ENCODE measurements around the gene JAM3.
A peak's percentile ranks its signal among the peaks of the same experiment; 100 is the strongest.

Gene JAM3

DNA sequence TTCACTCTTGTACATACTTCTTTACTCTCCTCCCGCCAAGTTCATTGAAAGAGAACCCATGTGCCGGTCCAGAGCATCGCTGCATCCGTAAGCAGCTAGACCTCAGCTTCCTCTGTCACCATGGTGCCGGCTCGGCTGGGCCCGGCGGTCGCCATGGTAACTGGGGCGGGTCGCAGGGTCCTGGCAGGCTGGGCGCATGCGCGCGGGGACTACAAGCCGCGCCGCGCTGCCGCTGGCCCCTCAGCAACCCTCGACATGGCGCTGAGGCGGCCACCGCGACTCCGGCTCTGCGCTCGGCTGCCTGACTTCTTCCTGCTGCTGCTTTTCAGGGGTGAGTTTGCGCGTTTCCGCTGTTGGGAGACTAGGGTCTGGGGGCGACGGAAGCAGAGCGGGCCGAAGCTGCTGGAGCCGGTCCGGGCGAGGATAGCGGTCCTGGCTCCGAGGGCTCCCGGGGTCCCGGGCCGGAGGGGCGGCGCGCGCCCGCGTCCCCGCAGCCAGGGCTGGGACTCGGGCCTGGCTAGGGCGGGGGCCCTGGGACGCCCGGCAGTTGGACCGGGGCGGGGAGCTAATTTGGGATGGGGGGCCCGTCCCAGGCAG is at the start of gene JAM3:
TSS of gene JAM3 (plus strand) at position 244 of the 597 bp plus-strand sequence. CDS start at position 256, 12 bp downstream.
- peak; percentile 96 to 97 for DNase-seq

DNA sequence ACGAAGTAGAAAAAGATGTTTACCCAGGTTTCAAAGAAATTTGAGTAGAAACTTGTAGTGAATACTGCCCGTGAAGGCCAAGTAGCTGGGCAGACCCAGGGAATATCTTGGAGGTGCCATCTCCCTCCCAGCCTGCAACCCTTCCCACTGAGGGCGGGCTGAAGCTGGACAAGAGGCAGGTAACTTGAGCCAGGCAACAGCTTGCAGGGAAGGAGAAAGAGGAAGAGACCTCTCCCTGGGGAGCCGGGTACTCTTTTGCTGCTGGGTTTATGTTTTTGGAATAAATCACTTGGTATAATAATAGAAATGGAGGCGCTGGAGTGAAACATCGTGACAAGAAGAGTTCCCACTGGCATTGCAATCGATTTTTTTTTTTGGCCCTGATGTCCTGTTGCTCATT is 49.4 kb upstream of the JAM3 start:
- DNase-seq, result no peak

DNA sequence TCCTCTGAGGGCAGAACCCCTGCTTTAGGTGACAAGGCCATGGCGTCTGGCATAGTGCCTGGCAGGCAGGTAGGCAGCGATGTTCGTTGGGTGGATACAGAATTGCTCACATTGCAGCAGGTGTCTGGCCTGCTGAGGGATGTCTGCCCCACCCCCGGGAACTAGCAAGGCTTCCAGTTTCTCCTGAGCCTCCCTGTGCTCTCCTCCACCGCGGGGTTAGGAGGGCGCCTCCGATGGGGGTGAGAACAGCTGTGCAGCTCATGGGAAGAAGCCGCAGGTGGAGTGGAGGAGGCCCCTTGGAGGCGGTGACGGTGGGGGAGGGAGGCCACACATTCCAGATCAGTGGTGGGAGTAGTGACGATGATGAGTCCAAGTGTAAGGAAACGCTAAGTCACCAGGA is 48.3 kb upstream of the JAM3 start:
- DNase-seq, result no peak

DNA sequence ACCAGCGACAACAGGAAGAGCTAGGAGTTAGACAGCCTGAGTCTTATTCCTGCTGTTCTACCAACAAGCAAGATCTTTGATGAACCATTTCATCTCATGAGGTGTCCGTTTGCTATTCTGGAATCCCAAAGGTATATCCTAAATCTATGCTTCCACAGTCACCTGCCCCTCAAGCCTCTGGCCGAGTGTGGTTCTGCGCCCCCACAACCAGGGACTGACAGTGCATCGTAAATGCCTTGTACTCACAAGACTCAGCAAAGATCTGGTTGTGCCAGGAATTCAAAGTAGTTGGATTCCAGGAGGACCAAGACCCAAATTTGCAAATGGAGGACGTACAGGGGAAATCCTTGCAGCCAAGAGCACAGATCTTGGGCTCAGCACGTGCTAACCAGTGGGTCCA is 47.5 kb upstream of the JAM3 start:
- DNase-seq, result no peak

DNA sequence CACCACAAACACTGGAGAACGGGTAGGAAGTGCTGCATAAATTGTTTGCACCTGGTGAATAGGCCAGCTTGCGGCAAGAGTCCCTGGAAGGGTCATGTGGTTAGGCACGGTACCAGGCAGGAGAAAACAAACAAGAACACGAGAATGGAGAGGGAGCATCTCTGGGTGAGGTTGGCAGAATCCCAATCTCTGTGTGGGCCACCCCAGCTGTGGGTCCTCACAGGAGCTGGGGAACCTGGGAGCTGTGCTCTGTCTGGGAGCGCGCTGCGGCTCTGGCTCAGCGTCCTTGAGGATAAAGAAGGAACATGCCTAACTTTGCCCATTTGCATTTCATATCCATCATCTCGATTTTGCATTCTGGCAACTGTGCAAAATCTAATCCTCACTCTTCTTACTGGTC is 46.1 kb upstream of the JAM3 start:
- no peak for DNase-seq

DNA sequence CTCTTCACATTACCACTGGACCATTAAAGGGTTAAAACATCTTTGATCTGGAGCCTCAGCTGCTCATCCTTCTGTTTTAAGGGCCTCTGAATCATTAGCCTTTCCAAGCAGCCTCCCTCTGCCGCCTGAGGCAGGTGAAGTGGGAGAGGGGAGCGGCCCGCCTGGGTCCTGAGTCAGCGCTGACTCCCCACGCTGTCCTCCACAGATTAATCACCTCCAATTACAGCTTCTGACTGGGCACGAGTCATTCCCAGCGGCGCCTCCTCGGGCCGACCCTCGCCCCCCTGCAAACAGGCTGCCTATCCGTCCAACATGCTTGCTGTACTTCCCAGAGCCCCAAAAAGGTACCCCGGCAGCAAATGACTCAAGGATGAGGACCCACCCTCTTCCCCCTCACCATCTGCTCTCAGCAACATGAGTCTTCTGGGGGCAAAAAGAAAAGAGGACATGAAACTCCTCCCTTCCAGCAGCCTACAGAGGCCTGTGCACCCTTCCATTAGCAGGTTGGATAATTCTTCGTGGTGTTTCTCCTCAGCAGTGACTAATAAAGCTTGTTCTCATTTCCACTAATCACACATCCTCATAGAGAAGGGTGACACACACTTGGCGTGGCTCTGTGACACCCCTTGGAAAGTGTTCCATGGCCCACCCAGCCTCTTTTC is 44.3 kb upstream of the JAM3 start:
- no peak for DNase-seq

DNA sequence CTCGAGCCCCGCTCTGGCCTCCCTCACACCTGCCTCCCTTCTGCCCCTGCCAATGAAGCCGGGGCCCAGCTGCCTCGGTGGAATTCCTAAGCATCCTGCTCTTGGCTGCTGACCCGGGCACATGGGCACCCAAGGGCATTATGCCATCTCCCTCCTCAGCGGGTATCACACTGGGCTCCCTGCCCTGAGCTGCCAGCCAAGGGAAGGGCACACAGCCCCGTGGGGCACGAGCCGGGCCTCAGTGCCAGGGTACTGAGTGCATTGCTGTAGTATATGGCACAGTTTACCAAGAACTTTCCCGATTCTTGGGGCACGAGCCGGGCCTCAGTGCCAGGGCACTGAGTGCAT is 43.8 kb upstream of the JAM3 start:
- no peak for DNase-seq

DNA sequence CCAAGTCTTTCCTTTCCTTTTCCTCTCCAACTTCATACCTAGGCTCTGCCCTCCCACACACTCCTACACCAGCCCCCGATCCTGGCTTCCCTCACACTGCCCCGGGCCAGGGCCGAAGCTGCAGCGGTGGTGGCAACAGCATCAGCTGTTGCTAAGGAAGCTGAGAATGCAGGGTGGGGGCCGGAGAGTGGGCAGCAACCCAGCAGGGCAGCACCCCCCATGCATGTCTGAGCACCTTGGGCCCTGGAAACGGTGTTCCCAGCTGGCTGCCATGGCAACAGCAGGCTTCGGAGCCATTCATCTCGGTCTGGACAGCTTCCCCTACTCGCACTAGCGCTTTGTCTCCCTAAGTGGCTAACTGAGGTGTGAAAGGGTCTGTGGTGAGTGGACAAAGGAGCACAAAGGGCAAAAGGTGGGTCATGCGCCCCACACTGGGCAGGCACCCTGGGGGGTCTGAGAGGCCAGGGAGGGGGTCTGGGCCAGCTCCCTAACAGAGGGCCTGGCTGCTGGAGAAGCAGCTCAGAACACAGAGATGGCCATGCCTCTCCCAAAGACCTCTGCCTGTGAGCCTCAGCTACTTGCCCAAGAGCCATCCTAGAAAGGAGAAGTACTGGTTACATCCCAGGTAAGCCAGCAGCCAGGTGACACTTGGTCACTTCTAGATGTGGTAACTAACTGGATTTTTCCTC is 42.1 kb upstream of the JAM3 start:
- no peak for DNase-seq

DNA sequence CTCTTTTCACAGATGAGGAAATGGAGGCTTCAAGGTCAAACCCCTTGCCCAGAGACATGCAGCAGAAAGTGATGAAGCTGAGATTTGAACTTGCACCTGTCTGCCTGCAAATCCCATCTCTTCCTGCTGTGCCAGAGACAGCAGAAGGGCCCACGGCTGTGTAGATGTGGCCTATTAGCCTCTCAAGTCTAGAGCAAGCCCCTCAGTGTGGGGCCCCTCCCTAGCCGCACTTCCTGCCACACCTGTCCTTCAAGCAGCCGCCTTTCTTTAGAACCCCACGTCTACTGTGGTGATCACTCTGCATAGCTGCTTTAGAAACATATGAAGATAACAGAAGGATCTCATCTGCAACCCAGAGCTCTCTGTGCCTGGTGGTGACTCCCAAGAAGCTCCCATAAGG is 41.2 kb upstream of the JAM3 start:
- peak; percentile 57 to 65 for DNase-seq

DNA sequence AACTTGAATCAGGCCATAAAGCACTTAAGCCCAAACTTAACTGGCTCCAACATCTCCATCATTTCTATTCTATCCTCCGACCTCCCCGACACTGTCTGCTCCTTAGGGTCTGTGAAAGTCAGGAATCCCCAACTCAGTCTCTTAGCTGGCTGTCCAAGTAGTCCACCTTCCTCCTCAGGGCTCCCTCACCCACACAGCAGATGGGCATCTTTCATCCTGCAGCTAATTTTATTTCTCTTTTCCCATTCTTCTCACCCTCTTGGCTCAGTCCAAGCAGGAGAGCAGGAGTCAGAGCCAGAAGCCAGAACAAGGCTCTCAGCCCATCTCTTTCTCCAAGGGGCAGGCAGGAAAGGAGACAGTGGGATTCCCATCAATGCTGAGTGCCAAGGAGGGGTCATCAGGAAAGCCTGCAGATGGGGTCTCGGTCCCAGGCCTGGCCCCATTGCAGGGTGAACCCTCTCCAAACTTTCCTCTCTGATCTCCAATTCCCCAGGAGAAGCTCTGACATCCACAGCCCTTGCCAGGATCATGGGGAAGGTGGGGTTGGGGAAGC is 40.4 kb upstream of the JAM3 start:
- no peak for DNase-seq

DNA sequence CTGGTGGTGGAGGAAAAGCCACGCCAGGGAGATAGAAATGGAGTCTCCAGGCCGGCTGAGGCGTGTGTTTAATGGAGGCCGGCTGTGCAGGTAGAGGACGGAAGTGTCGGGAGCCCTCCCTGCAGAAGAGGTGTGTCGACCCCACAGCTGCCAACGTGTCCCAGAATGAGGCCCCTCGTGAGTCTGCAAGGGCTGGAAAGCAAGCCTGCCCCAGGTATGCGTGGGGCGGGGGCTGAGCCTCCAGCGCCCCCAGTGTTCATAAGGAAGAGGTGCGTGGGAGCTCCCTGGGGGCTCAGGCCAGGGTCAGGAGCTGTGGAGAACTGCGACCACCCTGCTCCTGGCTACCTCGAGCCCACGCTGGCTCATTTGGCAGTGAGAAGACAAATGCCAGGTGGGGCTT is 38.0 kb upstream of the JAM3 start:
- no peak for DNase-seq

DNA sequence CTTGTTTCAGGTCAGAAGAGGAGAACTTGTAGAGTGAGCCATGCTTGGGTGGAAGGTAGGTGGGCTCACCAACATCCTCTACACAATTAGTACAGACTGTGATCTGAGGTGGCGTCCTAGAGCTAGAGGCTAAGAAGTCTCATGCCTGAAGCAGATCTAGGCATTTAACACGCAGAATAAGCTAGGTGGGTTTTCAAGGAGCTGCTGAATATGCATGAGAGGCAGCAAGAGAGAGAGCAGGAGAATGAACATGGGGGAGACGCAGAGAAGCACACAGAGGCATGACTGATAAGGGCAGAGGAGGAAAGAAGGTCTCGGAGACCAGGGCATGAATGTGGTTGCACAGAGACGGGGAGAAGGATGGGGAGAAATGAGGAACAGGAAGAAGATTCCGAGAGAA is 36.8 kb upstream of the JAM3 start:
- no peak for DNase-seq

DNA sequence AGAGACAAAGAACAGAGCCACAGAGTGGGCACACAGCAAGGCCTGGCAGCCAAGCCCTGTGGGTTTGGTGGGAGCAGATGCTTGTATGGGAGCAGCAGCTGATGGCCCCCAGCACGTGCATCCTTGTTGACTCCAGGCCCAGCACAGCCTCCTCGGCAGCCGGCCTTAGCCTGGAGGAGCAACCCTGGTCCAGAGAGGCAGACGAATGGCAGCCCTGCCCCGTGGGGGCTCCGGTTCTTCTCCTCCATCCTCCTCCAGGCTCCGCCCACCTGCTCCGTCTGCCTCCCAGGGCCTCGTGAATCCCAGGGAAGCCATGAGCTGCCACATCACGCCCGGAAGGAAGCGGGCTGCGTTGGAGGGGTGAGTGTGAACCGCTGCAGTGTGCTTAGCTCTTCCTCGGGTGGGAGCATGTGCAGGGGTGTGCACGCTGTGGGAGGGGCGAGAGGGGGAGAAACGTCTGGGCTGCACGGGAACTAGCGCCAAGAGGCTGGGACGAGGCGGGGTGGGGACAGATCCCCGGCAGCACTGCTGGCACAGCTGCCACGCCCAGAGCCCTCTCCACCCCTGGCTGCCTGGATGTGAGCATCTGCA is 36.3 kb upstream of the JAM3 start:
- peak in 1 of 2 donors; percentile 23 for DNase-seq

DNA sequence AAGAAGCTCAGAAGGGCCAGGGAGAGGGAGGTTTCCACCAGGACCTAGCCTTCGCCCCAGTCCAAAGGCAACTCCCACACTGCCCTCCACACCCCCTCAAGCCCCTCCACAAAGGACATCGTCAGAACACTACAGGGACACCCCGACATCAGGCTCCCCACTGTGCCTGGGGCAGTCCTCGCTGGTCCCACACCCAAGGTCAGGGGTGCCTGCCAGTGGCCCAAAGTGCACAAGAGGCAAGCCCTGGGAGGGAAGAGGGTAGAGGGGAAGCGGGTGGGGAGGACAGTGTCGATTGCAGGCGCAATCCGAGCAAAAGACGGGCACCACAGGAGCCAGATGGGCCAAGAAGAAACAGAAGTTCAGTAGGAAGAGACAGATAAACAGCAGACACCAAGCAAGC is 35.6 kb upstream of the JAM3 start:
- no peak for DNase-seq

DNA sequence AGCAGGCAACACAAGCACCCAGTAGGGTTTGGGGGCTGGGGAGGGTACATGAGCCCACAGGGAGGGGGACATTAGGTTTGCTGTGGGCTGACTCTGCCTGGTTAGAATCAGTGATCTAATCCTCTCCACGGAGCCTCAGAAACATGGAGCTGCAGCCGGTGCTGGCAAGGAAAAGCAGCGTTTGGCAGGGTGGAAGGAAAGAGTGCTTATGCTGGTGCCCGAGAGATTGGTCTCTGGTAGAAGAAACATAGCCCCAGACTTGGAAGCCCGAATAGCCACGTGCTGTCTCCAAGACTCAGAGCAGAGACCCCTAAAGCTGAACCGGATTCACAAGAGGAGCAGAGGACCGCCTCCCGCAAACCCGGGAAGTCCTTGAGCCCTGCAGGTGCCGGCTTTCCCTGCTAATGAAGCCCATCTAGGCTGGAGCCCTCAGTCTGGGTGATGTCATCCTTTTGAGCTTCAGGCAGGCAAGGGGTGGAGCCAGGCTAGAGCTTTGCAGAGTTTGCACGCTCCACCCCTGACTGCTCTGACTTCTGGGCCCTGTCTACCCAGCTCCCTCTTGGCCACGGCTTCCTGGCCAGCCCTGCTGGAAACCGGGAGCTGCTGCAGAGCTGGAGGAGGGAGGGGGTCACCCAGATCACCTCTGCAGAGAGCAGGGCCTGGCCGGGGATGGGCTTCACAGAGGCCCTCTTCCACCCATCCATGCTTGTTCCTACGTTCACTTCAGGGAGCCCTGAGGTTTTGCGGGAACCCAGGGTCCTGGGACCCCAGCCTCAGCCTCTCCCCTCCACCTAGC is 35.0 kb upstream of the JAM3 start:
- DNase-seq, result peak; percentile 39 to 65

DNA sequence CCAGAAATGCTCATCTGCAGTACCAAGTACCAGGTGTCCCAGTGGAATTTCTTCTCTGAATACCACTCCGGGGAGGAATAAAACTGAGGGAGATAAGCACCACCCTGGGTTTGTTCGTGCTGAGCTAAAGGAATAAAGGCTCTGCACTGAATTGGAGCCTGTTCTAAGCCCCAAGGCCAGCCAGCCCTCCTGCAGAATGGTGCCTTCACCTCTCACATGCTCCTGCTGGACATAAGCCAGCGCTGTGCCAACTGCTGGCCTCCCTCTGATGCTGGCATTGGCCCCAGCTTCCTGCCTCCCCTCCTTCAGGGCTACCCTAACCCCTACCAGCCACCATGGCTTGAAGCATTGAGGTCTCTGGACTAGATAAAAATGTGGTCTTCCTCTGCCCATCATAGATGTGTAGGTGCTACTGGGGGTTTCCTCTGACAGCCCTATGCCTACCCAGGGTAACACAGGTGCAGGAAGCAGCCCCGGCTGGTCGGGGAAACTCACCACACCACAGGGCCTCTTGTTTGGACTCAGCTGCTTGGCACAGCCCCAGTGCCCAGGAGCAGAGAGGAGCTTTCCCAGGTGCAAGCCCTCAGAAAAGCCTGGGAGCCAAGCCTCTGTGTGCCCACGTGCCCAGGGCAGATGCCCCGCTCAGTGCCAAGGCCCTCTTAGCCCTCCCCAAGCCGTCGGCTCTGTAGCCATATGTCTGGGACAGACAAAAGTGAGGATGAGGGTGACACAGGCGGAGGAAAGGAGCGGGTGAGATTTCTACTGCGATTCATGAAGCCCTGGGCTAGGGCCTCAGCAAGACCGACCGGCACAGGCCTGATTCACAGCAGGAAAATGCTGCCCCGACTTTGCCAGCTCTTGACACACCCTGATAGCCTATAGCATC is 34.1 kb upstream of the JAM3 start:
- peak in 1 of 2 donors; percentile 17 for DNase-seq

DNA sequence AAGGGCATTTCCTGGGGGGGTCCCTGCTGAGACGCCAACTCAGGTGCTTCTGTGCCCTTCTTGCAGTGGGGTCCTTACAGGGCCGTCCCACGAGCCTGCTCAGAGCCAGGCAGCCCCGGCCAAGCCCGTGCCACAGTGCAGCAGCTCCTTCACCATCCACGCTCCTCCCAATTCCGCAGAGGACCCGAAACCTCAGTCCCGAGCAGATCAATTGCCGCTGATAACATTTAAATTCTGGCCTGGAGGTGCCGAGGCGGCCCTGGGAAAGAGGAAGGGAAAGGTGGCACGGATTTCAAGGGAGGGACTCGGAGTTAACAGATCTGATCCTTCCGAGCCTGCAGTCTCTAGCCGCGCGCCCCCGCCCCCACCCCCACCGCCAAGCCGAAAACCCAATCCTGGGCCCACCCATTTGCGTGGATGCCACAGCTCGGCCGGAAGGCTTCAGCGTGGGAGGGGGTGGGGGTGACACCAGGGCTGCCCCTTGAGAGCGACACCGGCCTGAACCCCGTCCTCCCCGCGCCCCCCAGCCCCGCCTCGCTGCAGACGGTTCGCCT is 32.3 kb upstream of the JAM3 start:
- peak in 1 of 2 donors; percentile 28 for DNase-seq

DNA sequence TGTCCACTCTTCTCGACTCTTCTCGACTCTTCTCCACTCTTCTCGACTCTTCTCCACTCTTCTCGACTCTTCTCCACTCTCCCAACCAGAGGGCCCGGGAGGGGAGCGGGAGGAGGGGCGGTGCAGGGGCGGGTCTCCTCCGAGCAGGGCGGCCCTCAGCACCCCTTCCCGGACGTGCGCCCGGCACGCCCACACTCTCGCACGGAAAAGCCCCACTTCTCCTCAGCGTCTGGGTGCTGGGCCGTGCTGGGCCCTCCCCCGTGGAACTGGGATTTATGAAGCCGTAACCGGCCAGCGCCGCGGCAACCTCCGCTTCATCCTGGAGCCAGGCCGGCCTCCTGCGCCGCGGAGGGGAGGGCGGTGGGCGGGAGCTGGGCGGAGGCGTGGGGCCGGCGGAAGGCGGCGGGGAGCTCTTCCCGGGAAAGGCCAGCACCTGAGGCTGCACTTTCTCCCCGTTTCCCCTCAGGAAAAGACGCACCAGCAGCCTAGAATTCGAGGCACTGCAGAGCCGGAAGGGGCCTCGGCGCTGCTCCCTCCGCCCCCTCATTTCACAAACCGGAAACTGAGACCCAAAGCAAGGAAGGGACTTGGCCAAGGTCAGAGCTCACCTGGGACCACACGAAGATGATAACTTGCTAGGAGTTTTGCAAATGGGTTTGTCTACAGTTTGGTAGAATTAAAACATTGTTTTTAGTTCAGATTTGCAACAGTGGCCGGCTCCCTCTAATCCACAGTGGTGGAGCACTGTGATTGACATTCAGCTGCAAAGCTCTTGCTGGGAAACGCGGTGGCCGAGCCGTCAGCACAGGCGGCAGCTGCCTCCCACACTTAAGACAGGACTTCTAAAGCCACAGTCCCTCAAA is 31.6 kb upstream of the JAM3 start:
- peak; percentile 64 to 76 for DNase-seq

DNA sequence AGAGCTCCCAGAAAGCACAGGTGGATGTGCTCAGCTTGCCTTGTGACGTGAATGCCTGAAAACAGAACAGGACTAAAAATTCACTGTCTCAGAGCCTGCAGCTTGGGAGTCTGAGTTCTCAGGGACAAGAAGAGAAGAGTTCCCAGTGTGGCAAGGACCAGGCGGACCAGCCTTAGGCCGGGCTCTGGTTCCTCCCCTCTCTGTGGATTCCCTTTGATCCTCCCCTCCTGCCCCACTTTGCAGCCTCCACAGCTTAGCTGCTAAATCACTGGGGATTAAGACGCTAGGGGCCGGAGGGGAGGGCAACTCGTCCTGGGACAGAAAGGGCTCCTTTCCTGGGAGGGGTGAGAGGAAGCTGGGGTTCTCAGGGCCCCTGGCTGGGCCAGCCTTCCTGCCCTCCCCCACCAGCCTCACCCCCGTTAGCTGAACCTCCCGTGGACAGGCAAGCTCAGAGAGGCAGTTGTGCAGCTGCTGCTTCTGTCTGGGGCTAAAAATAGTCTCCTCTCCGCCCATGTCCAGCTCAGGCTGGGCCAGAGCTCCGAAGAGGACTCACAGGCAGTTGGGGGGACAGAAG is 29.9 kb upstream of the JAM3 start:
- no peak for DNase-seq

DNA sequence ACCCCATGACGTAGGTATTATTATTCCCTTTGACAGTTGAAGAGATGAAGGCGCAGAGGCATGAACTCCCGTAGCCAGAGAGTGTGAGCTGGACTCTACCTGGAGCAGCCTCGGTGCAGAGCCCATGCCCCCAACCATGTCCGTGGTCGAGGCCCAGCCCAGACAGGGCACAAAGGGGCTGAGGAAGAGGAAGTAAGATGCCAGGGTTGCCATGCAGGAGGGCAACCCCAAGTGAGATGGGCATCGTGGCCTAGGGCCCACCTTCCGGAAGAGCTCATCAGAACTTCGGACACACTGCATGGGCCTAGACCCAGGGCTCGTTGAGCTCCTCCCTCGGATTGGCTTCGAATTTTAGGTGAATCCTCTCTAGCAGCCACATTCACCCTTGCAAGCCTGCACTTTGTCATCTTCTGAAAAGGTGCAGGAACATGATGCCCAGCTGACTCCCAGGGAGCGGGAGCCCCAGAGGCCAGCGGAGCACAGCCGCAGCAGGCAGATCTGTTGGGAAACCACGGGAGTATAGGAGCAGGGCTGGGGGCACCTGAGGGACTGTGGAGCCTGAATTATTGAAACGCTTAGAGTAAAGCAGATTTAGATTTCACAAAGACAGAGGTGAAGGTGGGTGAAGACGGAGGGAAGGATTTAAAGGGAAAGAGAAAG is 29.0 kb upstream of the JAM3 start:
- no peak for DNase-seq
